Activated T-helper 2 cell treated with anti-CD3 and anti-CD28 coated beads, Interferon-gamma antibody, Interleukin-2, Interleukin-4, amounts not matched to agents 10 μg/mL and 5 μg/mL and 100 μg/mL, durations not matched to agents 14 hours and 24 hours and 36 hours (primary cell): ENCODE results near the gene SKI. TPM values are rescaled to one million over a fixed set of nuclear protein-coding genes. Genes with fewer than 3 reads are reported as not detected.

Source experiments
- DNase-seq: peaks from one replicate; pipeline ENCODE4 v3.0.0; 2021; ENCODE audit warnings: low spot score
- H3K27ac Mint-ChIP-seq: one replicate; pipeline ENCODE4 v1.8.0; 2021; ENCODE audit warnings: mixed read lengths
- H3K27me3 Mint-ChIP-seq: one replicate; pipeline ENCODE4 v1.8.0; 2021; ENCODE audit warnings: low read depth, mixed read lengths
- H3K36me3 Mint-ChIP-seq: one replicate; pipeline ENCODE4 v1.8.0; 2021; ENCODE audit warnings: low read depth, mixed read lengths
- H3K4me1 Mint-ChIP-seq: one replicate; pipeline ENCODE4 v1.8.0; 2021; ENCODE audit warnings: low read depth, mixed read lengths
- H3K4me3 Mint-ChIP-seq: one replicate; pipeline ENCODE4 v1.8.0; 2021; ENCODE audit warnings: low read depth, mild to moderate bottlenecking, moderate library complexity, mixed read lengths
- H3K9me3 Mint-ChIP-seq: one replicate; pipeline ENCODE4 v1.8.0; 2021; ENCODE audit warnings: mixed read lengths
- intact Hi-C: fragments of 100-400 bp; cut with micrococcal nuclease; formaldehyde crosslinking; loops from one replicate; pipeline ENCODE4 v1.15.1; 2023
- total RNA-seq: library from RNA; stranded (reverse); gene quantifications from 2 replicates; pipeline ENCODE4 v1.2.3, GENCODE V29; 2022

Gene SKI
- 37.0 and 41.1 TPM in 2 replicates for total RNA-seq

DNA sequence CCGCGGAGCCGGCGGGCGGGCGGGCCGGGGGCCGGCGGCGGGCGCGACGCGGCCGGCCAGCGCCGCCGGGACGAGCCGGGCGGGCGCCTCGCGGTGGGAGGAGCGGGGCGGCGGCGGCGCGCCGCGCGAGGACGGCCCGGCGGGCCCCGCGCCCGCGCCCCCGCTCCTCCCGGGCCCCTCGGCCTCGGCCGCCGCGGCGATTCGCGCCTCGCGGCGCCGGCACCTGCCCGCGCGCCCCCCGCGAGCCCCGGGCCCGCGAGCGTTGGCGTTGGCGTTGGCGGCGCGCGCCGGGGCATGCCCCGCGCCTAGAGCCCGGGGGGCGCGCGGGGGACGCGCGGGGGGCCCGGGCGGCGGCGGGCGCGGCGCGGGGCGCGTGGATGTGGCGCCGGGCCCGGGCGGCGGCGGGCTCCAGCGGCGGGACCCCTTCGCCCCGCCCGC is at the start of gene SKI:
Gene SKI, plus strand, starts transcription at position 163 of the 438 bp plus-strand sequence. CDS start 448 bp downstream, outside the sequence.
- peaks cover 28% of the 10 kb centered on the region for H3K36me3 Mint-ChIP-seq
- H3K4me3 Mint-ChIP-seq, result peak within 1 kb of the TSS; percentile 92
- intact Hi-C loops, result no loop called here
- no peak for DNase-seq
- no peaks in the 10 kb centered on the region for H3K9me3 Mint-ChIP-seq
- H3K27ac Mint-ChIP-seq, result peak within 1 kb of the TSS; percentile 85
- peaks cover 2% of the 10 kb centered on the region for H3K27me3 Mint-ChIP-seq
- H3K4me1 Mint-ChIP-seq, result peaks cover 21% of the 10 kb centered on the region

DNA sequence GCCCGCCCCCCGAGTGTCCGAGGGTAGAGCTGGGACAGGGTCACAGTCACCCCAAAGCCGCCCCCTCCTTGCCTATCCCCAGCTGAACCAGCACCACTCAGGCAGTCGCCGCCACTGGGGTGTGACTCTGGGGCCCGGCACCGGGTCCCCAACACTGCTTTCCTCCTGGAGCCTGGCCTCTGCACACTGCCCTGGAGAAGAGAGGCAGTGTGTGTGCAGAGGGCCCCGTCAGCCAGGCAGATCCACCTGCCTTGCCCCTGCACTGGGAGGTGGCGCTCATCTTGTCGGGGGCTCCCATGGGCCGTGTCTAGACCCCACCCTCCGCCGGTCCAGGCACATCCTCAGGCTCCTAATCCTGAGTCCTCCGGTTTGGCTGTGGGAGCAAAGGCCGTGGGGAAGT is 49.2 kb upstream of the SKI start:
- Mint-ChIP-seq H3K9me3 (no peaks in the 10 kb centered on the region), H3K27ac (no peak overlapping the region), H3K4me3 (no peak overlapping the region), H3K36me3 (no peaks in the 10 kb centered on the region), H3K4me1 (no peaks in the 10 kb centered on the region), H3K27me3 (no peaks in the 10 kb centered on the region)
- intact Hi-C loops, result no loop called here
- no peak for DNase-seq

DNA sequence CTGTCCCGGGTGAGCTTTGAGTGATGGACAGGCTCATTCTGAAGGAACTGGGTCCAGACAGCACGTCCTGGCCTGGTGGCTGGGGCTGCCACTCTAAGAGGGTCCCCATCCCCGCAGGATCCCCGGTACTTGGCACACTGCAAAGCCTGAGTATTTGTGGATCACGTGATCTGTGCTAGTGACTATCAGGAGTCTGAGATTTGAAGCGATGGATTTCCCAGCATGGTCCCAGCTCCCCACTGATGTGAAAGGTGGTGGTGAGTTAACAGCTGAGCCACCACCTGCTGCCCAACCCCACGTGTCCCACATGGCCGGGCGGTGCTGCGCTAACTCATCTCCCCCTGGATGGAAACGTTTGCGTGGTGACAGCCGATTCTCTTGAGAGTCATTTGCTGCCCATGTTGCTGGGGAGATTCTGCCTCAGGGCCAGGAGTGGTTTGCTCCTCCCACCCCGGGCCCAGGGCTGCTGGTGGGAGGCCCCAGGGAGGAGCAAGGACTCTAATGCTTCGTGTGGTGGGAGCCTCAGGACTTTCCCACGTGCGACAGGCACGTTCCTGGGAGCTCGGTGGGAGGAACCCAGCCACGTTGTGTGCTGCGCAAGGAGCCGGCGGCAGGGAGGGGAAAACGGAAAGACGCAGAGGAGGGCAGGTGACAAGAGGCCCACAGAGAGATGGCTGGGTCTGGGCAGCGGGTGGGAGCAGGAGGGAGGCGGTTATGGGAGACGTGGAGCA is 48.7 kb upstream of the SKI start:
- H3K27me3 Mint-ChIP-seq, result no peaks in the 10 kb centered on the region
- no peak overlapping the region for H3K4me3 Mint-ChIP-seq
- DNase-seq, result no peak
- H3K27ac Mint-ChIP-seq, result no peak overlapping the region
- H3K9me3 Mint-ChIP-seq, result no peaks in the 10 kb centered on the region
- intact Hi-C loops, result no loop called here
- no peaks in the 10 kb centered on the region for H3K36me3 Mint-ChIP-seq
- H3K4me1 Mint-ChIP-seq, result no peaks in the 10 kb centered on the region

DNA sequence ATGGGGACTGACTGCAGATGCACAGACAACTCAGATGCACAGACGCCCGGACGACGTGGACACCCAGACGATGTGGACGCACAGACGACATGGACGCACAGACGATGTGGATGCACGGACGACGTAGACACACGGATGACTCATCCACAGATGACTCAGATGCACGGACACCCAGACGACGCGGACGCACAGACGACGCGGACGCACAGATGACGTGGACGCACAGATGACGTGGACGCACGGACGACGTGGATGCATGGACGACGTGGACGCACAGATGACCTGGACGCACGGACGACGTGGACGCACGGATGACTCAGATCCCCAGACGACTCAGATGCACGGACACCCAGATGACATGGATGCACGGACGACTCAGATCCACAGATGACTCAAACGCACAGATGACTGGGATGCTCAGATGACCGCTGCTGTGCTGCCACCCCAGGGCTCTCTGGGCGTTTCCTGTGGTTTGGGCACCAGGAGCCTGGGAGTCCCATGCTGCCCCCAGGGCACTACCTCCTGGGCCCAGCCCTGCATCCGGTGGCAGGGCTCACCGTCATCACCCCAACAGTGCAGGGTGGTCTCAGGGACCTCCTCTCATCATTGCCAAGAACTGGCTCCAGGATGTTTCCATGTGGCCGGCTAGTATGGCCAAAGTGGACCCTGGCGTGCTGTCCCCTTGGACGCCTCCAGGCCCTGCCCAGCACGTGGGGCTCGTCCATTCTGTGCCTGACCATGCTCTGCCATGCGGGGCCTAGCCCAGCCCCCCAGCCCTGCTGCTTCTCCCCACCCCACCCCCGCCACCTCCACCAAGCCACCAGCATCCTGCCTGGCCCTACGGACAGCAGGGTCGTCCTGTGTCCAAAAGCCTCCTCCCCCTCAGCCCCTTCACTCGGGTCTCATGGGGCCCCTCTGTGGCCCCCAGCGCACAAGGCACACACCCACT is 47.5 kb upstream of the SKI start:
- Mint-ChIP-seq H3K4me1 (no peaks in the 10 kb centered on the region), H3K27ac (no peak overlapping the region), H3K27me3 (no peaks in the 10 kb centered on the region), H3K4me3 (no peak overlapping the region), H3K9me3 (no peaks in the 10 kb centered on the region), H3K36me3 (no peaks in the 10 kb centered on the region)
- intact Hi-C loops, result no loop called here
- no peak for DNase-seq

DNA sequence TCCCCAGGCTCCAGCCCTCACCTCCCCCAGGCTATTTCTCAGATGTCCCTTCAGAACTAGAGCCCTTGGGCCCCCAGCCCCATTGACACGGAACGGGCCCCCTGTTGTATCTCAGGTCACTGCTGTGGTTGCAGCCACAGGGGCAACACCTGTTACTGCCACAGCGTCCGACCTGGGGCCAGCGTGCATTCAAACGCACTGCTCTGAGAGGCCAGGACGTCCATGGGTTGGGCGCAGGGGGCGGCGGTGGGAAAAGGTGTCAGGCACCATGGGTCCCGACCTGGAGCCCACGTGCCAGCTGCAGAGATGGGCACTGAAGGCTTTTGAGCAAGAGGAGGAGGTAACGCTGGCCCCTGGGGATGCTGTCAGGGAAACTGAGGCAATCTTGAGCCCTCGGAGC is 46.8 kb upstream of the SKI start:
- no peak overlapping the region for H3K27ac Mint-ChIP-seq
- no peaks in the 10 kb centered on the region for H3K36me3 Mint-ChIP-seq
- no peaks in the 10 kb centered on the region for H3K27me3 Mint-ChIP-seq
- DNase-seq, result no peak
- intact Hi-C loops, result no loop called here
- H3K9me3 Mint-ChIP-seq, result no peaks in the 10 kb centered on the region
- no peak overlapping the region for H3K4me3 Mint-ChIP-seq
- H3K4me1 Mint-ChIP-seq, result no peaks in the 10 kb centered on the region

GRCh38 chr1:2181752-2182151 is 46.4 kb upstream of the SKI start:
- DNase-seq, result no peak
- intact Hi-C loops, result no loop called here
- no peaks in the 10 kb centered on the region for H3K9me3 Mint-ChIP-seq
- H3K36me3 Mint-ChIP-seq, result no peaks in the 10 kb centered on the region
- H3K27me3 Mint-ChIP-seq, result no peaks in the 10 kb centered on the region
- no peaks in the 10 kb centered on the region for H3K4me1 Mint-ChIP-seq
- no peak overlapping the region for H3K4me3 Mint-ChIP-seq
- no peak overlapping the region for H3K27ac Mint-ChIP-seq

DNA sequence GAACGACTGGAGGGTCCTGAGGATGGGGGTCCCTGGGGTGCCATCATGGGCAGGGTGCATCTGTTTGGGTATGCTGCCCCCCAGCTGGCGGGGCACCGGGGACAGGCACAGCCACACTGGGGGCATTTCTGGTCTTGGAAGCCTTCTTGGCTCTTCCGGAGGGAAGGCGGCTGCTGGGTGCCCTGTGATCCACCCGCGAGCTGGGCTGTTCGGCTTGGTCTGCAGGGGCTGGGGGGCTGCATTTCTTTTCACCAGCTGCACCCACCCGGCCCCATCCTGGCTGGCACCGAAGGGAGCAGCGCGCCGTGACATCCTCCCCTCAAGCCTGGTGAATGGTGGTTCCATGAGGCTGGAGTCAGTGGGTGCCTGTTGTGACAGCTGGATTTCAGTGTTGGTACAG is 45.7 kb upstream of the SKI start:
- Mint-ChIP-seq H3K36me3 (no peaks in the 10 kb centered on the region), H3K27ac (no peak overlapping the region), H3K27me3 (no peaks in the 10 kb centered on the region), H3K4me1 (no peaks in the 10 kb centered on the region), H3K4me3 (no peak overlapping the region), H3K9me3 (no peaks in the 10 kb centered on the region)
- no peak for DNase-seq
- intact Hi-C loops, result no loop called here

DNA sequence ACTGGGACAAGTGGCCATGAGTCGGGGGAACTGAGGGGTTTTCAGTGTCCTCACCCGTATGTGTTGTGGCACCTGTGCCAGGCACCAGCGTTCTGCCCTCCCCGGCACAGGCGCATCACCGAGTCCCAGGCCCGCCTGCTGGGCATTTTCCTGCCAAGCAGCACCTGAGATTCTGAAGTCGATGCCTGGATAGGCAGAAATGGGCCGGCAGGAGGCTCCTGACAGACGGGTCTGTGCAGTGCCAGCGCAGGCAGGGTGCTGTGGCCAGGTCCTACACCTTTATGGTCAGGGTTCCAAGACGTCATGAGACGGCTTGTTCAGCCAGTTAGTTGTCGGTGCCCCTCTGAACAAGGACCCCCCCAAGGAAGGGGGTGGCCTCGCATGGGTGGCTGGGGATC is 44.2 kb upstream of the SKI start:
- DNase-seq, result no peak
- H3K27me3 Mint-ChIP-seq, result no peaks in the 10 kb centered on the region
- intact Hi-C loops, result no loop called here
- no peaks in the 10 kb centered on the region for H3K36me3 Mint-ChIP-seq
- H3K4me1 Mint-ChIP-seq, result no peaks in the 10 kb centered on the region
- no peaks in the 10 kb centered on the region for H3K9me3 Mint-ChIP-seq
- H3K27ac Mint-ChIP-seq, result no peak overlapping the region
- H3K4me3 Mint-ChIP-seq, result no peak overlapping the region

- no peak overlapping the region for H3K27ac Mint-ChIP-seq
- no peak for DNase-seq
- intact Hi-C loops, result no loop called here
- no peaks in the 10 kb centered on the region for H3K36me3 Mint-ChIP-seq
- H3K27me3 Mint-ChIP-seq, result no peaks in the 10 kb centered on the region
- H3K9me3 Mint-ChIP-seq, result no peaks in the 10 kb centered on the region
- no peaks in the 10 kb centered on the region for H3K4me1 Mint-ChIP-seq
- no peak overlapping the region for H3K4me3 Mint-ChIP-seq
Observed at GRCh38 chr1:2184531-2184930, 43.6 kb upstream of the SKI start.

- H3K36me3 Mint-ChIP-seq, result no peaks in the 10 kb centered on the region
Observed at GRCh38 chr1:2184934-2185333, 43.2 kb upstream of the SKI start.

GRCh38 chr1:2185880-2186855 is 42.0 kb upstream of the SKI start:
- Mint-ChIP-seq H3K9me3 (no peaks in the 10 kb centered on the region), H3K27ac (no peak overlapping the region), H3K4me1 (peaks cover 3% of the 10 kb centered on the region), H3K27me3 (no peaks in the 10 kb centered on the region), H3K4me3 (no peak overlapping the region), H3K36me3 (no peaks in the 10 kb centered on the region)
- no peak for DNase-seq
- intact Hi-C loops, result no loop called here

More at GRCh38 chr1:2184934-2185333, 43.2 kb upstream of the SKI start:
- no peak for DNase-seq
- H3K27ac Mint-ChIP-seq, result no peak overlapping the region
- H3K9me3 Mint-ChIP-seq, result no peaks in the 10 kb centered on the region
- intact Hi-C loops, result no loop called here
- no peaks in the 10 kb centered on the region for H3K27me3 Mint-ChIP-seq
- H3K4me3 Mint-ChIP-seq, result no peak overlapping the region
- no peaks in the 10 kb centered on the region for H3K4me1 Mint-ChIP-seq

DNA sequence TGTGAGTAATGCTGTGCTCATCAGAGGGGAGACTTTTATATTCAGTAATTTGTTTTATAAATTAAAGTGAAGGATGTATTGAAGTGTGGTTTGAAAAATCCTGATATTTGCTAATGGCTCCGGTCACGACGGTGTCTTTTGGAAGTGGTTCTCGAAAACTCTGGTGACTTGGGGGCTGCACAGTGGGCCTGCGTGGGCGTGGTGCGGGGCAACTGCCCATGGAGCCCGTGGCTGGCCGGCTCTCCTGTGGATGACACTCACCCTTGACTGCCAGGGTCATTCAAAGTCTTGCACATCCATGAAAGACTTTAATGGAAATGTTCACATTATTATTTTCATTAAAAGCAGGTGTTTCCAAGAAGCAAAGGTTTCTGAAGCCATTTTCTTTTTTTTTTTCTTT is 41.2 kb upstream of the SKI start:
- H3K4me3 Mint-ChIP-seq, result no peak overlapping the region
- DNase-seq, result no peak
- peaks cover 3% of the 10 kb centered on the region for H3K4me1 Mint-ChIP-seq
- H3K36me3 Mint-ChIP-seq, result no peaks in the 10 kb centered on the region
- H3K9me3 Mint-ChIP-seq, result no peaks in the 10 kb centered on the region
- H3K27me3 Mint-ChIP-seq, result no peaks in the 10 kb centered on the region
- H3K27ac Mint-ChIP-seq, result no peak overlapping the region
- intact Hi-C loops, result no loop called here
